HepG2 (cell line): ENCODE results near the gene HOXB2. TPM values are rescaled to one million over a fixed set of nuclear protein-coding genes. Genes with fewer than 3 reads are reported as not detected.
A peak's percentile ranks its signal among the peaks of the same experiment; 100 is the strongest.

Experiments
- ATAC-seq: fragments of 200-7000 bp; cut with Tn5 transposase; 3 replicates; pipeline ENCODE4 v1.9.1; 2020; ENCODE audit warnings: mild to moderate bottlenecking, moderate library complexity
- BruUV-seq: library from RNA; stranded (reverse); fragments of 400-500 nt; replicated peaks from 2 replicates; lab custom pipeline; 2021; lab: Mats Ljungman, UMichigan
- CTCF ChIA-PET: fragments of 300-600 bp; formaldehyde crosslinking; extraction: SDS; loops from one replicate; lab custom pipeline; 2021; ENCODE audit warnings: low total read pairs, inconsistent platforms, low intra/inter-chr PET ratio; lab: Yijun Ruan, JAX
- POLR2A ChIA-PET: fragments of 350-600 bp; sonication (Branson Sonifier 250); formaldehyde crosslinking; loops from one replicate; lab custom pipeline; 2020; ENCODE audit warnings: antibody characterized with exemption, inconsistent platforms; lab: Yijun Ruan, JAX
- DNase-seq: peaks from one replicate; pipeline ENCODE4 v3.0.0-alpha.2; 2015; ENCODE audit warnings: low spot score
- FAIRE-seq: peaks from 3 replicates; lab custom pipeline; 2011; peaks lifted over from hg19 to GRCh38; lab: Jason Lieb, UNC
- H2AFZ ChIP-seq: one replicate; pipeline ENCODE4 v1.6.1; 2011; ENCODE audit warnings: low read length, inconsistent platforms
- H3K27ac ChIP-seq: fragments of 300-600 bp; 3 replicates; pipeline ENCODE4 v1.8.0; 2011; ENCODE audit warnings: mixed run types, mild to moderate bottlenecking, mixed read lengths, low read length, inconsistent platforms; ENCODE audit not compliant: insufficient read depth; ENCODE audit errors: extremely low read length
- H3K27me3 ChIP-seq, 2 experiments: fragments of 200-600 bp in 1 of 2; 2 replicates in 1 of 2; 3 replicates in 1 of 2; pipeline versions ENCODE4 v1.6.0 to v1.8.0; 2011; ENCODE audit warnings: low read length in 2 of 2, mild to moderate bottlenecking in 2 of 2, moderate library complexity in 2 of 2, inconsistent platforms in 1 of 2; ENCODE audit not compliant: insufficient read depth in 2 of 2, control insufficient read depth in 1 of 2
- H3K36me3 ChIP-seq, 2 experiments: fragments of 200-600 bp in 1 of 2; replicated peaks in 1 of 2; 2 replicates in 1 of 2; 3 replicates in 1 of 2; pipeline versions ENCODE4 v1.5.1 to v1.8.0; 2011; ENCODE audit warnings: low read length in 2 of 2, inconsistent platforms in 1 of 2; ENCODE audit not compliant: insufficient read depth in 2 of 2, control insufficient read depth in 1 of 2
- H3K4me1 ChIP-seq: 2 replicates; pipeline ENCODE4 v1.5.1; 2012; ENCODE audit warnings: low read length, inconsistent platforms; ENCODE audit not compliant: insufficient read depth
- H3K4me2 ChIP-seq: 2 replicates; pipeline ENCODE4 v1.6.0; 2011; ENCODE audit warnings: low read depth, low read length, inconsistent platforms
- H3K4me3 ChIP-seq, 3 experiments: fragments of 200-600 bp in 1 of 3; sonication (generic), shearing (Covaris generic) in 1 of 3; replicated peaks in 1 of 3; 2 replicates each; pipeline ENCODE4 v1.5.1; 2011 to 2016; ENCODE audit warnings: low read length in 3 of 3, inconsistent platforms in 2 of 3, low read depth in 2 of 3, mild to moderate bottlenecking in 2 of 3, control low read depth in 1 of 3, mixed read lengths in 1 of 3; ENCODE audit not compliant: insufficient read depth in 1 of 3
- H3K79me2 ChIP-seq: one replicate; pipeline ENCODE4 v1.6.1; 2011; ENCODE audit warnings: low read length, inconsistent platforms; ENCODE audit not compliant: insufficient read depth
- H3K9ac ChIP-seq: 2 replicates; pipeline ENCODE4 v1.6.0; 2011; ENCODE audit warnings: mild to moderate bottlenecking, low read depth, low read length, inconsistent platforms; ENCODE audit not compliant: insufficient read depth
- H3K9me3 ChIP-seq: 2 replicates; pipeline ENCODE4 v1.5.1; 2012; ENCODE audit warnings: mild to moderate bottlenecking, low read length
- H4K20me1 ChIP-seq: 2 replicates; pipeline ENCODE4 v1.6.0; 2011; ENCODE audit warnings: inconsistent platforms, mild to moderate bottlenecking, low read length, moderate library complexity; ENCODE audit not compliant: insufficient read depth
- HNRNPK ChIP-seq: fragments of 200-400 bp; formaldehyde crosslinking; IDR thresholded peaks from 2 replicates; pipeline ENCODE4 v1.6.1; 2018; ENCODE audit warnings: low read length, low read depth, moderate library complexity, mild to moderate bottlenecking; ENCODE audit not compliant: poor library complexity, severe bottlenecking
- PRDM10 ChIP-seq: sonication (generic); formaldehyde crosslinking; IDR thresholded peaks from 2 replicates; pipeline ENCODE4 v1.4.0; 2020; ENCODE audit warnings: low read depth, missing genetic modification reagents
- ZNF776 ChIP-seq: sonication (generic); formaldehyde crosslinking; IDR thresholded peaks from 2 replicates; pipeline ENCODE4 v1.4.0; 2020; ENCODE audit warnings: mild to moderate bottlenecking, missing genetic modification reagents
- ZNF777 ChIP-seq: sonication (generic); formaldehyde crosslinking; IDR thresholded peaks from 2 replicates; pipeline ENCODE4 v1.4.0; 2020; ENCODE audit warnings: missing genetic modification reagents
- WGBS: methylation state at CpG from one replicate; pipeline ENCODE4 v1.1.6; 2017; ENCODE audit warnings: low lambda C conversion rate; 5-methylcytosine and 5-hydroxymethylcytosine counted together
- in situ Hi-C: cut with HindIII; loops from 2 replicates; pipeline ENCODE4 v1.10.0; 2017; ENCODE audit warnings: low pct_unique_long_range_greater_than_20kb; ENCODE audit not compliant: extremely low pct_ligation_motif_present
- intact Hi-C: fragments of 100-400 bp; cut with micrococcal nuclease; formaldehyde crosslinking; loops from one replicate; pipeline ENCODE4 v1.10.0; 2022; ENCODE audit not compliant: unreplicated experiment
- polyA plus RNA-seq, 8 experiments: library from polyadenylated mRNA; depleted of rRNA in 3 of 8; stranded (reverse) in 7 of 8; unstranded in 1 of 8; fragments of >200 nt; fragmentation: Illumina TruSeq in 4 of 8; extraction: Trizol in 4 of 8; gene quantifications; 2 replicates each; pipeline versions ENCODE4 v1.2.1 to v1.2.3, GENCODE V29; 2011 to 2016; ENCODE audit warnings: low read depth in 4 of 8, missing spikeins in 1 of 8, mixed read lengths in 1 of 8; ENCODE audit not compliant: insufficient read depth in 1 of 8
- total RNA-seq, 5 experiments: library from RNA; depleted of rRNA; stranded (reverse); fragments of >200 nt; fragmentation: Illumina TruSeq; extraction: Trizol; gene quantifications; 2 replicates each; pipeline ENCODE4 v1.2.3, GENCODE V29; 2016; ENCODE audit warnings: low read depth in 1 of 5

HOXB2 gene
- total and polyA plus RNA-seq, 2 of the 13 experiments (the other 11 are each of a cell fraction or from before 2014, with no cell fraction given) = not detected

DNA sequence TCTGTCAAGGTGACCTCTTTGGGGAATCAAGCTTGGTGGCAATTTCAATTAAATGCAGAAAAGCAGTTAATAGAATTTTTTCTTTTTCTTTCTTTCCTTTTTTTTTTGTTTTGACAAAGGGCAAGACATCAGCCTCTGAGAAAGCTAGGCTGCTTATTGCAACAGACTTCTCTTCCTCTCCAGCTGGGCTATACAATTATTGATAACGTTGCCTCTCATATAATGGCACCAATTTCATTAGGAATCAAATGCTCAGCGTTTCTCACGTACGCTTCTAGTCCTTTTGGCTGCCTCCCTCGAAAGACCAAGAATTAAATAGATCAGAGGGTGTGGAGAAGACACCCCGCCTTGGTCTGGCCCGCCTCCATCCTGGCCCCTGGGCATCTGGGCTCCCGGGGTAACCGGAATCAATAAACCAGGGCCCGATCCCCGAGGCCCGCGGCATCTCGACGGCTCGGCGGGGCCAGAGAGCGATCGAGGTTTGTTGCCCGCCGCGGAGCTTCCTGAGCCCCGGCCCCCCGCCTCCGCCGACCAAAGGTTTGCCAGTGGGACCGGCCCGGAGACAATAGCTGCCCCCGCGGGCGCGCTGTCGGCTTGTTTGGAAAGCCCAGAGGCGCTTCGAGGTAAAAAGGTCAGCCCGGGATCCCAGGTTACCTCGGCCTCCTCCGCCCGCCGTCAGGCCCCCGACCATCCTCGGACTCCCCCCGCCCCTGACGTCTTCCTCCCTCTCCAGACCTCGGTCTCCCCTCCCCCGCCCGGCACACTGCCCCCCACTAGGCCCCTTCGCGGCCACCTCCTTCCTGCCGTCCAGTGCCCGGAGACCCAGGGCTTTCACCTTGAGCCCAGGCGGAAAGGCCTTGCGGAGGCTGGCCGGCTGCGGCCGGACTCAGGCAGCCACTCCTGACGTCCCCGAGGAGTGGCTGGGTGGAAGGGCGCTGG is 18.0 kb downstream of the HOXB2 start:
- Histone ChIP-seq H3K9ac (no peak overlapping the region), H3K27me3 (peaks cover 6 to 71% of the 10 kb centered on the region in 2 experiments), H3K4me1 (no peaks in the 10 kb centered on the region), H3K79me2 (no peaks in the 10 kb centered on the region), H3K27ac (no peak overlapping the region), H3K9me3 (no peaks in the 10 kb centered on the region)
- no peak for DNase-seq
- in situ Hi-C loops = no loop called here
- ATAC-seq = no peak
- POLR2A ChIA-PET = no interaction called here
- TF ChIP-seq ZNF776 (no peak), PRDM10 (no peak), ZNF777 (CRISPR knock-in tag) (peak; percentile 22; the same call in 1 of the 2 replicates), HNRNPK (peak; percentile 23)
- TF ChIP-seq, all 625 proteins: peak for 2
- CTCF ChIA-PET = no interaction called here
- no peak for FAIRE-seq
- intact Hi-C loops = no loop called here
- Histone ChIP-seq H2AFZ (no peak overlapping the region), H4K20me1 (no peaks in the 10 kb centered on the region), H3K4me2 (no peak overlapping the region), H3K36me3 (no peaks in the 10 kb centered on the region), H3K4me3 (no peak overlapping the region)
- 32% methylated on average over 24 of the region's 59 CpGs for WGBS
- BruUV-seq = no TSS peak
